SK-MEL-5 (cell line): ENCODE results near the gene TRIM42. TPM values are rescaled to one million over a fixed set of nuclear protein-coding genes. Genes with fewer than 3 reads are reported as not detected.

Experiments used
- DNase-seq: peaks from one replicate; pipeline ENCODE4 v3.0.0-alpha.2; 2016; ENCODE audit warnings: low read depth, low spot score
- in situ Hi-C: cut with HindIII; loops from 2 replicates; pipeline ENCODE4 v1.10.0; 2016; ENCODE audit warnings: low sequenced_read_pairs, high pct_unique_total_duplicates, low pct_unique_long_range_greater_than_20kb
- polyA plus RNA-seq, 2 experiments: library from polyadenylated mRNA; depleted of rRNA; stranded (reverse); fragments of >200 nt; gene quantifications; 2 replicates each; pipeline ENCODE4 v1.2.3, GENCODE V29; 2015
- total RNA-seq: library from RNA; depleted of rRNA; stranded (reverse); fragments of >200 nt; shearing (Covaris generic); gene quantifications from 2 replicates; pipeline ENCODE4 v1.2.3, GENCODE V29; 2014; rRNA removed

The TRIM42 gene
- not detected in 2 replicates for total RNA-seq
- polyA plus RNA-seq (2015; cell fraction: cytosol; rRNA removed): not detected in 2 replicates
- not detected in 2 replicates for polyA plus RNA-seq (2015; cell fraction: nucleus; rRNA removed)

GRCh38 chr3:140677764-140678163 lies at the start of gene TRIM42:
Gene TRIM42 (plus strand): TSS chr3:140678064. CDS start chr3:140678230, 166 bp downstream.
- DNase-seq: no peak
- in situ Hi-C loops: no loop called here

- in situ Hi-C loops: no loop called here
- DNase-seq: no peak
Observed at GRCh38 chr3:140628606-140629005, 49.3 kb upstream of the TRIM42 start.

DNA sequence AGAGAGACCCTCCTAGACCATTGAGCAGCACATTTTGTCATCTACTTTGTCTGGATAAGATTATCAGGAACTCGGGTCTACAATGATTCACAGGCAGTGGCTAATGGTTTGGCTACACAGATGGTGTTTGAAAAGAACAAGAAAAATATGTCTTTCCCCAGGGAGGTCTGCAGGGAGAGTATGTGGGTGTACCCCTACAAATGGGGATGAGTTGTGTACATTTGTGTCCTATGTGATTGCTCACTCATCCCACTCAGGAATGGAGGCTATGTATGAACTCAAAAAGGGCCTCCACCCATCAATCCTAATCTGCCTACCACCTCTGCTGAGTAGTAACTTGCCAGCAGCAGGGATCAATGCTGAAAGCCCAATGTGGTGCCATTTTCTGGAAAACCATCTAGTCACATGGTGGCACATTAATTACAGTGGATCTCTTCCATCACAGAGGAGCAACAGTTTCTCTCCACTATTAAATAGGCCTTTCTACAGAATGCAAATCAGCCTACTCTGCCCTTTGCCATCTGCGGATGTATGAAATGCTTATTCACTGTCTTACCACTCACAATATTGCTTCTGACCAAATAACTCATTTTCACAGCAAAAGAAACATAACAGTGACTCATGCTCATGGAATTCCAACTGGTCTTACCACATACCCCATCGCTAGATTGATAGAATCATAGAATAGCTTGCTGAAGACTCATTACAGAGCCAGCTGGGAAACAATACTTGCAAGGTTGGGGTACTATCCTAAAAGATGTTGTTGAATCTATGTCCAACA lies 48.3 kb upstream of the TRIM42 start:
- DNase-seq: peak; percentile 67
- in situ Hi-C loops: no loop called here

DNA sequence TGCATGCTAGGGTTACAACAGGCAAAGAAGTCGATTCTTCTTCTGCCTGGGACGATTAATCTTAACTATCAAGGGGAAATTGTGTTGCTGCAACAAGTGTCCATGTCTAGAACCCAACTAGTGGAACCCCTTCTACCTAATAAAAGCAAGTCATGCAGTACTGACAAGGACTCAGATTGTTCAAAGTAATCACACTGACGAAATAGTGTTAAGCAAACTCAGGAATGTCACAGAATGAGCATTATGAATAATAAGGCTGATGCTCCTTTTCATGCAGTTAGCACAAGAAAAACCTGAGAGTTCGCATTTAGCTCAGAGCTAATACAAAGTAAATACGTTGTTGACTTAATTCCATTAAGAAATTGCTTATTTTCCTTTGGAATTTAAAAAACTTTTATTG lies 47.5 kb upstream of the TRIM42 start:
- in situ Hi-C loops: no loop called here

DNA sequence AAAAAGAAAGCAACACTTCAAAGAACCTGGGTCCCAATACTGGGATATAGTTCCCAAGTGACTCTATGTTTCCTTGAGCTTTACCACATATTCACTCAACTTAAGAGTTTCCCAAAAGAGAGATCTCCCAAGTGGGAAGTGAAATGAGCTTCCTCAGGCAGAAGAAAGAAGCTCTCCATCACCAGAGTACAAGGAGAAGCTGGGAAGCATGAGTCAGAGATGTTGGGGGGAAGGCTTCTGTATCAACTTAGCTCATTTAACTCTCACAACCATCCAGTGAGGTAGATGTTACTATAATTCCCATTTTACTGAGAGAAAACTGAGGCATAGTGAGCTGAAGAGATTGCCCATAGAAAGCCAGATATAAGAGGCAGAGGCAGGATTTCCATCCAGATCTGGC lies 47.0 kb upstream of the TRIM42 start:
- in situ Hi-C loops: no loop called here
- DNase-seq: no peak

More for the DNA sequence above, 47.5 kb upstream of the TRIM42 start:
- peak; percentile 40 for DNase-seq

- in situ Hi-C loops: no loop called here
Observed at GRCh38 chr3:140635276-140635675, 42.6 kb upstream of the TRIM42 start.

DNA sequence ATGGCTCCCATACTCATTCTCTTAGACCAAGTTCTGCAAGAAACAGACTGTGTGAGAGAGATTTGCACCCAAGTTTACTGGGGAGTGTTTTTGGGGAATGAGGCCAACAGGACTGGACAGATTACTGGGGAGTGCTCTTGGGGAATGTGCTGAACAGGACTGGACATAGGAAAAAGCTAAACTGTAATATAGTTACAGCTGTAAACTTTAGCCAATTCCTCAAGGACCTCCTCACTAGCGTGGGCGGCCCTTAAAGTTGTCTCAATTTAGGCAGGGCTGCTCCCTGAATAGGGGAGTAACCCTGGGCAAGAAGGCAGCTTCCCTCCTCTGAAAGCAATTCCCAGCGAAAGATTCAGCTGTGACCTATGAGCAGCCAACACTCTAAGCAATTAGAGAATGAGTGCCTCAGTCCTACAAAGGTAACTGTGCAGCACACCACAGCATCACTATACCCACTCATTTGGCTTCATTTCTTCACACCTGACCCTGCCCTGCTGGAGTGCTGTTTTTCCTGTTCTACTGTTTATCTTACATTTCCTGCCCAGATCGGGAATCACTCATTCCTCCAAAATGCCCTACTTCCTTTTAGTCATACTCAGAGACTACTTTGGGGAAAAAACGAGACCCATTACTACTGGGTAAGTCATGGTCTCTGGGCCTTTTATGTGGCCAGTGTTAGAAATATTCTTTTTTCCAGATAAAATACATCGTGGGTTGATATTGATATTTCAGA lies 41.3 kb upstream of the TRIM42 start:
- in situ Hi-C loops: no loop called here
- DNase-seq: no peak

More at GRCh38 chr3:140635276-140635675, 42.6 kb upstream of the TRIM42 start:
- no peak for DNase-seq

- in situ Hi-C loops: no loop called here
- no peak for DNase-seq
Observed at GRCh38 chr3:140651287-140651686, 26.6 kb upstream of the TRIM42 start.

GRCh38 chr3:140655678-140656077 lies 22.2 kb upstream of the TRIM42 start:
- in situ Hi-C loops: no loop called here

DNA sequence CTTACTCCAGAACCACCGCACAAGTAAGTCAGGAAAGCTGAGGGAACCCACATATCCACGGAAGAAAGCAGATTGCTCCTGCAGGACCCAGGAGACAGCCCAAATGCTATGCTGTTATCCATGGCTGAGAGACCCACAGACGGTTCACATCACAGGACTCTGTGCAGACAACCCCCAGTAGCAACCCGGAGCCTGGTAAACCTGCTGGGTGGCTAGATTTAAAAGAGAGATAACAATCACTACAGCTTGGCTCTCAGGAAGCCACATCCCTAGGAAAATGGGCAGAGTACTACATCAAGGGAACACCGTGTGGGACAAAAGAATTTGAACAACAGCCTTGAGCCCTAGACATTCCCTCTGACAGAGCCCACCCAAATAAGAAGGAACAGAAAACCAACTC lies 13.8 kb upstream of the TRIM42 start:
- no peak for DNase-seq
- in situ Hi-C loops: no loop called here

More at GRCh38 chr3:140655678-140656077, 22.2 kb upstream of the TRIM42 start:
- no peak for DNase-seq

DNA sequence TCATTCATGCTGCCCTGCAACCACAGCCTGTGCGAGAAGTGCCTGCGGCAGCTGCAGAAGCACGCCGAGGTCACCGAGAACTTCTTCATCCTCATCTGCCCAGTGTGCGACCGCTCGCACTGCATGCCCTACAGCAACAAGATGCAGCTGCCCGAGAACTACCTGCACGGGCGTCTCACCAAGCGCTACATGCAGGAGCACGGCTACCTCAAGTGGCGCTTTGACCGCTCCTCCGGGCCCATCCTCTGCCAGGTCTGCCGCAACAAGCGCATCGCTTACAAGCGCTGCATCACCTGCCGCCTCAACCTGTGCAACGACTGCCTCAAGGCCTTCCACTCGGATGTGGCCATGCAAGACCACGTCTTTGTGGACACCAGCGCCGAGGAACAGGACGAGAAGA lies 4.7 kb downstream of the TRIM42 start:
- no peak for DNase-seq
- in situ Hi-C loops: no loop called here

GRCh38 chr3:140686128-140686527 lies 8.3 kb downstream of the TRIM42 start:
- in situ Hi-C loops: no loop called here
- no peak for DNase-seq

DNA sequence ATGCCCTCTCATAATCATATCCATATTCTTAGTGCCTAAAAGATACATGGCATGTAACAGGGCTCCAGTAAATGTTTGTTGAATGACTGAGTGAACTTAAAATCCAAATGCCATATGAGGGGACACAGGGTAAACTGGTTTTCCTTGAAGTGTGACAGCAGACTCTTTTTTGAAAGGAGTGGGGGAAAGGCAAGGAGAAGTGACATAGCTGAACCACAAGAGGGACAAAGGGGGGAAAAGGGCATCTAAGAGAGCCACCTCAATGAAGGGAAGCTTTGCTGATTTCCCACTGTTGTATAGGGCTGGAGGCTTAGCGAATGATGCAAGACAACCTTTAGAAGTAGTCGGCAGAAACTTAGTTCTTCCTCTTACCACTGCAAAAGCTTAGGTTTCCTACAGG lies 9.1 kb downstream of the TRIM42 start:
- in situ Hi-C loops: no loop called here
- no peak for DNase-seq

- in situ Hi-C loops: no loop called here
- DNase-seq: no peak
Observed at GRCh38 chr3:140695361-140696061, 17.6 kb downstream of the TRIM42 start.

DNA sequence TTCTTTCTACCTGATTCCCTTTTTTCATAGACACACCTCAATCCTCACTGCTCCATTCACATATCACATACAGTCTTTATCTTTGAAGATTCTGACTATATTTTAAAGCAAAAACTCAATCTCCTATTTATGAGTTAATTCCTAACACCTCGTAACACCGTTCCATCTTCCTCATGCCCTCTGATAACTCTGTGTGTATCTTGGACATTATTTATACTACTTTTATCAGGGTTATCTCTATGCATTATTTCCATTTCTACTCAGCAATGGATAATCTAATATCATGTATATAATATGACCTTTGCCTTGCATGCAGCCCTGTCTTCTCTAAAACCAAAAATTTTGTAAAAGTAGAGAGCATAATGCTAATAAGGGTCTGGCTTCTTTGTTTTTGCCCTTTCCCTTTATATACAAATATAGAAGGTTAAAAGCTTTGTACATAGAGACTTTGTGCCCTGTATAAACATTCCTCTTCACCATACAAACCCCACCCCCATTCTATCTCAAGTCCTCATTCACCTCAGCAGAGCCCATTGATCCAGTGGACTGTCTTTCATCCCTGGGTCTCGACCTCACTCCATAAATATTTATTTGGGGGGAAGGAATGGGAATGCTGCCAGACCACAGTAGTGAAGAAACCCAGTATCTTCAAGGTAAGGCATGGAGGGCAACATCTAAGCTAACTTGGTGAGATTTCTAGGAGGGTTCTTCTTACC lies 21.8 kb downstream of the TRIM42 start:
- no peak for DNase-seq
- in situ Hi-C loops: no loop called here

DNA sequence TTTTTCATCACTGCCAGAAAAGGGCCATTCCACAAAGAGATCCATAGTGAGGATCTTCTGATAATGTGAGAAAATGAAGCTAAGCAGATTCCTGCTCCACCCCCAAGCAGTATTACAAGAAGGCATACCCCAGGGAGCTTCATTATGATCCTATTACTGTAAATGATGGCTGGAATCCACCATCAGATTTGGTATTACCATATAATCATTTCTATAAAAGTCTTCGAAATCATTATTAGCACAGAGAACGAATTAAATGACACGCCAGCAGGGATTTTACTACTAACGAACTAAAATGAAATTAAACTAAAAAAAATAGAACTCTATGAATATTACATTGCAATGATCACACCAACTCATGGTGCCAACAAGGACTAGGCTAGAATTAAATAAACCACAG lies 24.4 kb downstream of the TRIM42 start:
- DNase-seq: no peak
- in situ Hi-C loops: no loop called here

- in situ Hi-C loops: no loop called here
Observed at GRCh38 chr3:140703496-140703895, 25.6 kb downstream of the TRIM42 start.

DNA sequence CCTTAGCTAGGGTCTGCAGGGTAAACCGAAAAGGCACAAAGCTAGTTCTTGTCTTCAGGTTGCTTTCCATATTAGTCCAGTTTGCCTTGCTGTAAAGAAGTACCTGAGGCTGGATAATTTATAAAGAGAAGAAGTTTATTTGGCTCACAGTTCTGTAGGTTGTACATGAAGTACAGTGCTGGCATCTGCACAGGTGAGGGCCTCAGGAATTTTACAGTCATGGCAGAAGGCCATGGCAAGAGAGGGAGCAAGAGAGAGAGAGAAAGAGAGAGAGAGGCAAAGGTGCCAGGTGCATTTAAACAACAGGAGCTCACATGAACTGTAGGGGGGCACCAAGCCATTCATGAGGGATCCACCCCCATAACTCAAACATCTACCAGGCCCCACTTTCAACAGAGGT lies 26.9 kb downstream of the TRIM42 start:
- no peak for DNase-seq
- in situ Hi-C loops: no loop called here

More at GRCh38 chr3:140703496-140703895, 25.6 kb downstream of the TRIM42 start:
- no peak for DNase-seq
